Gastrocnemius medialis (tissue), 4 donors: ENCODE data around the gene PRKAG3. TPM values are rescaled to one million over a fixed set of nuclear protein-coding genes. Genes with fewer than 3 reads are reported as not detected.

Experiments used
- ATAC-seq, 2 donors: fragments of 150-250 bp; one replicate each; pipeline ENCODE4 v1.9.1; 2016
- DNase-seq, 2 donors: peaks; one replicate each; pipeline ENCODE4 v3.0.0-alpha.2; 2019
- H3K27ac ChIP-seq, 4 donors: fragments of 200-600 bp; sonication (generic); 1 replicate in 1 of 4; 2 replicates in 3 of 4; pipeline ENCODE4 v1.5.1; 2016 to 2018; ENCODE audit warnings: mild to moderate bottlenecking in 2 of 4, moderate library complexity in 1 of 4
- H3K27me3 ChIP-seq, 3 donors: fragments of 200-600 bp; sonication (generic) in 2 of 3; 1 replicate in 1 of 3; 2 replicates in 2 of 3; pipeline versions ENCODE4 v1.5.1 to v1.6.0; 2016 to 2019; ENCODE audit warnings: mild to moderate bottlenecking in 1 of 3, moderate library complexity in 1 of 3
- H3K36me3 ChIP-seq, 2 donors: fragments of 200-600 bp; sonication (generic) in 1 of 2; one replicate each; pipeline ENCODE4 v1.5.1; 2017 to 2018
- H3K4me1 ChIP-seq, 2 donors: fragments of 200-600 bp; sonication (generic) in 1 of 2; one replicate each; pipeline ENCODE4 v1.5.1; 2016 to 2017; ENCODE audit warnings: mild to moderate bottlenecking in 2 of 2
- H3K4me3 ChIP-seq, 4 donors: fragments of 200-600 bp; sonication (generic) in 3 of 4; 1 replicate in 1 of 4; 2 replicates in 3 of 4; pipeline ENCODE4 v1.5.1; 2016 to 2019; ENCODE audit warnings: mild to moderate bottlenecking in 2 of 4
- H3K9me3 ChIP-seq, 3 donors: fragments of 200-600 bp; sonication (generic) in 2 of 3; 1 replicate in 1 of 3; 2 replicates in 2 of 3; pipeline ENCODE4 v1.5.1; 2016 to 2019
- CTCF ChIP-seq, 5 experiments: fragments of 450-650 bp in 3 of 5; fragments of 200-600 bp in 2 of 5; sonication (generic) in 2 of 5; IDR thresholded peaks in 4 of 5; conservative IDR thresholded peaks in 1 of 5; 1 replicate in 4 of 5; 2 replicates in 1 of 5; pipeline ENCODE4 v1.5.1; 2016 to 2019; ENCODE audit warnings: antibody characterized with exemption in 5 of 5, mild to moderate bottlenecking in 3 of 5, moderate library complexity in 3 of 5
- POLR2A ChIP-seq, 2 donors: fragments of 450-650 bp; IDR thresholded peaks; one replicate each; pipeline ENCODE4 v1.6.1; 2017; ENCODE audit warnings: antibody characterized with exemption in 2 of 2, mild to moderate bottlenecking in 2 of 2, moderate library complexity in 2 of 2
- in situ Hi-C, 4 donors: fragments of 200-750 bp; cut with MboI; loops; one replicate each; pipeline versions ENCODE4 v1.15.0 to v1.8.0; 2017; ENCODE audit warnings: low sequenced_read_pairs in 4 of 4
- intact Hi-C: fragments of 100-400 bp; cut with DNase I; formaldehyde crosslinking; loops from one replicate; pipeline ENCODE4 v1.15.1; 2023; ENCODE audit warnings: low total_unique reads
- total RNA-seq, 4 donors: library from RNA; depleted of rRNA; stranded (reverse); fragments of >200 nt; gene quantifications; one replicate each; pipeline versions ENCODE4 v1.1.0 to v1.2.3, GENCODE V29; 2016

PRKAG3 gene
- total RNA-seq, 4 donors from 2014 or later = 8.3 to 65.4 (median 44.3) TPM

DNA sequence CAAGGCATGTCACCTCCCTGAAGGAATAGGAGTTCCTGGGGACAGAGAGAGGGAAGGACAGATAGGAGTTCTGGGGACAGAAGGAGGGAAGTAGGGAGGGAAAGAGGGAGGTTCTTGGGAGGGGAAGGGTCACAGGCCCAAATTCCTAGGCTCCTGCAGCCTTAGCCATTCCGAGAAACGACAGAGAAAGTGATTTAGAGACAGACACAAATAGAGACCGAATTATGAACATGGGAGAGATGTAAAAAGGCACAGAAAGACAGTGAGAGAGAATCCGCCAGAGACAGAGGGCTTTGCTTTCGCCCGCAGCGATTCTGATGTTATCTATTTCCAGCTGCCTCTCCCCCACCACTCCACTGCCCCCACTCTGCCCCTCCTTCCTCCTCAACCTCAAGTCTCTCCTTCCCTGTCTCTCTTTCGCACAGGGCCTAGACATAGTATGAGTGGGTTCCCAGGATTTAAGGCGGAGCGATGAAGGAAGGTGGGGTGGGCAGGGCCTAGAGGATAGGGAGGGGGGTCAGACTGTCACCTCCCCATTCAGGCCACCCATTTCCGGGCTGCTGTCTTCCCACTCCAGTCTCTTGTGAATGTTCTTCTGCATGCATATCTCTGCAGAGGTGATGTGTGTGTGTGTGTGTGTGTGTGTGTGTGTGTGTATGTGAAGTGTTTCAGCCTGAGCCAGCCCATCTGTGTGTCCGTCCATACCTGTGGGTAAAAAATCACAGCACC, 24.7 kb upstream of the PRKAG3 start:
- intact Hi-C loops = no loop called here

GRCh38 chr2:218855305-218856166, 23.9 kb upstream of the PRKAG3 start:
- Histone ChIP-seq H3K27me3 (peaks cover 19 to 30% (median 19%) of the 10 kb centered on the region in 3 donors), H3K27ac (no peak overlapping the region), H3K4me3 (no peak overlapping the region), H3K4me1 (peaks cover 7 to 17% of the 10 kb centered on the region in 2 donors), H3K36me3 (no peaks in the 10 kb centered on the region), H3K9me3 (no peaks in the 10 kb centered on the region)
- no peak for TF ChIP-seq CTCF (IDR thresholded peaks at IDR 0.05 in 4 of 5, conservative IDR thresholded peaks at IDR 0.05 in 1 of 5)
- TF ChIP-seq POLR2A (IDR thresholded peaks at IDR 0.05) = no peak
- in situ Hi-C loops = no loop called here
- ATAC-seq = no peak
- no peak for DNase-seq
- intact Hi-C loops = no loop called here

More for the DNA sequence above, 24.7 kb upstream of the PRKAG3 start:
- ATAC-seq (no peak), DNase-seq (no peak)
- Histone ChIP-seq H3K27ac (no peak overlapping the region), H3K9me3 (no peaks in the 10 kb centered on the region), H3K4me1 (peaks cover 11 to 18% of the 10 kb centered on the region in 2 donors), H3K27me3 (peaks cover 27 to 36% (median 27%) of the 10 kb centered on the region in 3 donors), H3K36me3 (no peaks in the 10 kb centered on the region), H3K4me3 (no peak overlapping the region)
- TF ChIP-seq CTCF (IDR thresholded peaks at IDR 0.05 in 4 of 5, conservative IDR thresholded peaks at IDR 0.05 in 1 of 5) = no peak
- no peak for TF ChIP-seq POLR2A (IDR thresholded peaks at IDR 0.05)
- in situ Hi-C loops = no loop called here

DNA sequence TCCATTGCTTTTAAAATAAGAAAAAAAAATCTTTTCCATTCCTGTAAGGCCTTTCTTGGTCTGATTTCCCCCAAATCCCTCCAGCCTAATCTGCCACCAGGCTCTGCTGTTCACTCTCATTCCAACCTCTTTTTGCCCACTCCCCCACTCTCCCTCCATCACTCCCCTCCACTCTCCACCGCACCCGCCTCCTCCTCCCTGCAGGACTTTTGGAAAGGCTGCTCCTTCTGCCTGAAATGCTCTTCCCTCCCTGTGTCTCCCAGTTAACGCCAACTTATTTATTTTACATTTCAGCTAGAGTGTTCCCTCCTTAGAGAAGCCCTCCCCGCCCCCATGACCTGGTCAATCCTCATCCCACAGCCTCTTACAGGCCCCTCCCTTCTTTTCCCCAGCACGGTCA, 23.3 kb upstream of the PRKAG3 start:
- Histone ChIP-seq H3K4me1 (peaks cover under 1 to 10% of the 10 kb centered on the region in 2 donors), H3K4me3 (no peak overlapping the region), H3K9me3 (no peaks in the 10 kb centered on the region), H3K36me3 (no peaks in the 10 kb centered on the region), H3K27ac (no peak overlapping the region), H3K27me3 (peaks cover 13 to 23% (median 13%) of the 10 kb centered on the region in 3 donors)
- no peak for ATAC-seq
- in situ Hi-C loops (loop anchor here in 2 of 4 donors (5.0 kb wide), 2 partner anchors 47 to 133 kb away; no protein-coding TSS in a partner anchor), intact Hi-C loops (no loop called here)
- no peak for DNase-seq
- TF ChIP-seq POLR2A (IDR thresholded peaks at IDR 0.05) = no peak
- TF ChIP-seq CTCF (IDR thresholded peaks at IDR 0.05 in 4 of 5, conservative IDR thresholded peaks at IDR 0.05 in 1 of 5) = no peak

DNA sequence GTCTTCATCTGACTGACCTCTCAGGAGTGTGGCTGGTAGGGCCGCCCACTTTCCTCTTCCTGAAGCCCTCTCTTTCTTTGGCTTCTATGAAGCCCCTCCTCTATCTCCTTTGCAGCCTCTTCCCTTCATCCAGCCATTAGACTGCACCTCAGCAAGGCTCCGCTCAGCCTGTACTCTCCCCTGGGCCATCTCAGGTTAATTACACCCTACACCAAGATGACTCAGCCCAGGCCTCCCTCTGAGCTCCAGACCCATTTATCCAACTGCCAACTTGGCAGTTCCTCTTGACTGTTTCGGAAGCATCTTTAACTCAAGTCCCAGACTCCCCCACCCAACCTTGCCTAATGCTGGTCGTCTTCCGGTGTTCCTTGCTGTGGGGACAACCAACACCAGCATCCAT, 22.2 kb upstream of the PRKAG3 start:
- Histone ChIP-seq H3K27me3 (peaks cover 7 to 17% (median 9%) of the 10 kb centered on the region in 3 donors), H3K36me3 (no peaks in the 10 kb centered on the region), H3K27ac (no peak overlapping the region), H3K4me1 (peaks cover 0 to 9% of the 10 kb centered on the region in 2 donors), H3K9me3 (no peaks in the 10 kb centered on the region), H3K4me3 (no peak overlapping the region)
- intact Hi-C loops (loop anchor here (2.0 kb wide), 1 partner anchor 45 kb away; no protein-coding TSS in a partner anchor), in situ Hi-C loops (loop anchor here in 2 of 4 donors (5.0 kb wide), 2 partner anchors 49 to 131 kb away; no protein-coding TSS in a partner anchor)
- no peak for TF ChIP-seq POLR2A (IDR thresholded peaks at IDR 0.05)
- no peak for TF ChIP-seq CTCF (IDR thresholded peaks at IDR 0.05 in 4 of 5, conservative IDR thresholded peaks at IDR 0.05 in 1 of 5)
- ATAC-seq (peak; percentile 75 to 91), DNase-seq (peak; percentile 23 to 48)
